ENCODE results near the gene KCNQ4. TPM values are rescaled to one million over a fixed set of nuclear protein-coding genes. Genes with fewer than 3 reads are reported as not detected.
A peak's percentile ranks its signal among the peaks of the same experiment; 100 is the strongest.

KCNQ4 gene
- total and polyA plus RNA-seq, 2 donors from 2014 or later = 0.65 to 1.2 TPM

GRCh38 chr1:40842691-40843090, 59.1 kb downstream of the KCNQ4 start:
- H3K9ac ChIP-seq (ENCODE audit: low read length in 3 of 3) = no peak overlapping the region
- H3K4me3 ChIP-seq (ENCODE audit: low read length in 3 of 3) = no peak overlapping the region
- H3K27ac ChIP-seq (ENCODE audit: low read depth in 2 of 2, low read length in 2 of 2) = no peak overlapping the region
- H3K27me3 ChIP-seq (ENCODE audit: control insufficient read depth, insufficient read depth, low read length) = no peaks in the 10 kb centered on the region
- peaks cover 0 to 1% (median 0%) of the 10 kb centered on the region in 3 donors for H3K9me3 ChIP-seq (ENCODE audit: control insufficient read depth in 2 of 3, insufficient read depth in 1 of 3, low read length in 3 of 3)
- TF ChIP-seq CTCF (IDR thresholded peaks at IDR 0.05; ENCODE audit: borderline replicate concordance, extremely low read depth, insufficient read depth) = no peak
- FAIRE-seq (no peak), DNase-seq (no peak)
- H3K4me1 ChIP-seq (ENCODE audit: control insufficient read depth in 2 of 3, insufficient read depth in 2 of 3, low read depth in 1 of 3, low read length in 3 of 3) = peaks cover 0 to 7% (median 3%) of the 10 kb centered on the region in 3 donors
- H3K36me3 ChIP-seq (ENCODE audit: control insufficient read depth in 2 of 3, insufficient read depth in 3 of 3, low read length in 3 of 3) = no peaks in the 10 kb centered on the region
- intact Hi-C loops (cut with DNase I) = loop anchor here (10.0 kb wide), 1 partner anchor 112 kb away; no protein-coding TSS in a partner anchor

GRCh38 chr1:40844079-40844478, 60.5 kb downstream of the KCNQ4 start:
- peaks cover 0 to 1% (median 0%) of the 10 kb centered on the region in 3 donors for H3K9me3 ChIP-seq (ENCODE audit: control insufficient read depth in 2 of 3, insufficient read depth in 1 of 3, low read length in 3 of 3)
- no peak overlapping the region for H3K9ac ChIP-seq (ENCODE audit: low read length in 3 of 3)
- peak in 1 of 5 donors; percentile 45 for DNase-seq
- intact Hi-C loops (cut with DNase I) = loop anchor here (10.0 kb wide), 1 partner anchor 111 kb away; no protein-coding TSS in a partner anchor
- peaks cover 0 to 7% (median 3%) of the 10 kb centered on the region in 3 donors for H3K4me1 ChIP-seq (ENCODE audit: control insufficient read depth in 2 of 3, insufficient read depth in 2 of 3, low read depth in 1 of 3, low read length in 3 of 3)
- TF ChIP-seq CTCF (IDR thresholded peaks at IDR 0.05; ENCODE audit: borderline replicate concordance, extremely low read depth, insufficient read depth) = no peak
- FAIRE-seq = no peak
- H3K4me3 ChIP-seq (ENCODE audit: low read length in 3 of 3) = no peak overlapping the region
- no peaks in the 10 kb centered on the region for H3K36me3 ChIP-seq (ENCODE audit: control insufficient read depth in 2 of 3, insufficient read depth in 3 of 3, low read length in 3 of 3)
- H3K27ac ChIP-seq (ENCODE audit: low read depth in 2 of 2, low read length in 2 of 2) = no peak overlapping the region
- no peaks in the 10 kb centered on the region for H3K27me3 ChIP-seq (ENCODE audit: control insufficient read depth, insufficient read depth, low read length)

- Histone ChIP-seq H3K27ac (ENCODE audit: low read depth in 2 of 2, low read length in 2 of 2) (no peak overlapping the region), H3K9ac (ENCODE audit: low read length in 3 of 3) (no peak overlapping the region), H3K9me3 (ENCODE audit: control insufficient read depth in 2 of 3, insufficient read depth in 1 of 3, low read length in 3 of 3) (peaks cover 0 to 1% (median 0%) of the 10 kb centered on the region in 3 donors), H3K36me3 (ENCODE audit: control insufficient read depth in 2 of 3, insufficient read depth in 3 of 3, low read length in 3 of 3) (no peaks in the 10 kb centered on the region), H3K27me3 (ENCODE audit: control insufficient read depth, insufficient read depth, low read length) (no peaks in the 10 kb centered on the region), H3K4me1 (ENCODE audit: control insufficient read depth in 2 of 3, insufficient read depth in 2 of 3, low read depth in 1 of 3, low read length in 3 of 3) (peaks cover 0 to 4% (median 3%) of the 10 kb centered on the region in 3 donors), H3K4me3 (ENCODE audit: low read length in 3 of 3) (peak overlapping the region in 1 of 3 donors; percentile 4)
- DNase-seq (no peak), FAIRE-seq (no peak)
- no peak for TF ChIP-seq CTCF (IDR thresholded peaks at IDR 0.05; ENCODE audit: borderline replicate concordance, extremely low read depth, insufficient read depth)
- intact Hi-C loops (cut with DNase I) = loop anchor here (10.0 kb wide), 1 partner anchor 110 kb away; no protein-coding TSS in a partner anchor
These were observed 61.6 kb downstream of the KCNQ4 start for GRCh38 chr1:40844887-40845878.

Data from kidney (tissue), 14 donors.